Activated CD8-positive, alpha-beta memory T cell treated with anti-CD3 and anti-CD28 coated beads for 1 hour (primary cell): ENCODE data around the gene FDX1.
A peak's percentile ranks its signal among the peaks of the same experiment; 100 is the strongest.
"Not testable (repeated sequence)": the region's sequence is repeated elsewhere in the genome, so short reads cannot be mapped to it uniquely, and the experiment has no call there.

Experiments used
- DNase-seq, 2 donors: peaks; one replicate each; pipeline ENCODE4 v3.0.0-alpha.2; 2020; ENCODE audit warnings: low read depth in 1 of 2; ENCODE audit errors: extremely low read depth in 1 of 2

Gene FDX1, protein sequence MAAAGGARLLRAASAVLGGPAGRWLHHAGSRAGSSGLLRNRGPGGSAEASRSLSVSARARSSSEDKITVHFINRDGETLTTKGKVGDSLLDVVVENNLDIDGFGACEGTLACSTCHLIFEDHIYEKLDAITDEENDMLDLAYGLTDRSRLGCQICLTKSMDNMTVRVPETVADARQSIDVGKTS

DNA sequence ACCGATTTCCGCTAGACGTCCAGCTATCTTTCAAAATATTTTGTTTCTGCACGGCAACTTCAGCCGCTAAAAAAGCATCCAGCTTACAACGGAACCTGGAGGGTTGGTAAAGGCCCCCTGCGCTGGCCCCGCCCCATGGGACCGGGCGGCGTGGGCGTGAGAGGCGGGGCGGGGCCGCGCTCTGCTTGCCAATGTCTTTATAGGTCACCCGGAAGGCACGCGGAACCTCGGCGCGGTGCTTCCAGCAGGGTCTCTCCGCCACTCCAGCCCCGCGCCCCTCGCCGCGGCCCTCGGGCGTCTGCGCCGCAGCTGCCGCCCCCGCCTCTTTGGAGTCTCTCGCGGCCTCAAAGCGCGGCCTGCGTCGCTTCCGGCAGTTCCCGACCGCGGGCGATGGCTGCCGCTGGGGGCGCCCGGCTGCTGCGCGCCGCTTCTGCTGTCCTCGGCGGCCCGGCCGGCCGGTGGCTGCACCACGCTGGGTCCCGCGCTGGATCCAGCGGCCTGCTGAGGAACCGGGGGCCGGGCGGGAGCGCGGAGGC, at the start of gene FDX1:
FDX1 (plus strand) TSS at position 218 of the 536 bp plus-strand sequence; CDS start at position 391, 173 bp downstream.
- DNase-seq = peak; percentile 48 to 73

DNA sequence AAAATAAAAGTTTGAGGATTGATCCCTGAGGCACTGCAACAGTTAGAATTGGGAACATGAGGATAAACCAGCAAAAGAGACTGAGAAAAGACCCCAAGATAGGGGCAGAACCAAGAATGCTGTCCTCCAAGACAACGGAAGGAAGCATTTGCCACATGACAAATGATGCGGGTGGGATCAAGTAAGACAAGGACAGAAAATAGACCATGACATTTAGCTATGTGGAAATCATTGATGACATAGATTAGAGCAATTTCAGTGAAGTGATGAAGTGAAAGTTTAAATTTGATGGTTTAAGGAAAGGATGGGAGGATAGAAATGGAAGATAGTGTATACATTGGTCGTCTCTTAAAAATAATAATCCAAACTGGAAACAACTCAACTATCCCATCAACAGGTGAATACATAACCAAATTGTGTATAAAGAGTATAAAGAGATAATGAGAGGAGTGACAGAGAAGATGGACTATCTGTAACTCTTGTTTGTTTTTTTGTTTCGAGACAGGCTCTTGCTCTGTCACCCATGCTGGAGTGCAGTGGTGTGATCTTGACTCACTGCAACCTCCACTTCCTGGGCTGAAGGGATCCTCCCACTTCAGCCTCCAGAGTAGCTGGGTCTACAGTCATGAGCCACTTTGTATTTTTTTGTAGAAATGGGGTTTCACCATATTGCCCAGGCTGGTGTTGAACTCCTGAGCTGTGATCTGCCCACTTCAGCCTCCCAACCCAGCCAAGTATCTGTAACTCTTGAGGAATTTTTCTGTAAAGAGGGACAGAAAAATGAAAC, 48.7 kb upstream of the FDX1 start:
- DNase-seq = no peak

DNA sequence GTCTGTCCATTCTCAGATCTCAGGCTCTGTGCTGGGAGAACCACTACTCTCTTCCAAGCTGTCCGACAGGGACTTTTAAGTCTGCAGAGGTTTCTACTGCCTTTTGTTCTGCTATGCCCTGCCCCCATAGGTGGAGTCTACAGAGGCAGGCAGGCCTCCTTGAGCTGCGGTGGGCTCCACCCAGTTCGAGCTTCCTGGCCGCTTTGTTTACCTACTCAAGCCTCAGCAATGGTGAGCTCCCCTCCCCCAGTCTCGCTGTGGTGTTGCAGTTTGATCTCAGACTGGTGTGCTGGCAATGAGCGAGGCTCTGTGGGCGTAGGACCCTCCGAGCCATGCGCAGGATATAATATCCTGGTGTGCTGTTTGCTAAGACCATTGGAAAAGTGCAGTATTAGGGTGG, 41.5 kb upstream of the FDX1 start:
- DNase-seq = not testable (repeated sequence)

DNA sequence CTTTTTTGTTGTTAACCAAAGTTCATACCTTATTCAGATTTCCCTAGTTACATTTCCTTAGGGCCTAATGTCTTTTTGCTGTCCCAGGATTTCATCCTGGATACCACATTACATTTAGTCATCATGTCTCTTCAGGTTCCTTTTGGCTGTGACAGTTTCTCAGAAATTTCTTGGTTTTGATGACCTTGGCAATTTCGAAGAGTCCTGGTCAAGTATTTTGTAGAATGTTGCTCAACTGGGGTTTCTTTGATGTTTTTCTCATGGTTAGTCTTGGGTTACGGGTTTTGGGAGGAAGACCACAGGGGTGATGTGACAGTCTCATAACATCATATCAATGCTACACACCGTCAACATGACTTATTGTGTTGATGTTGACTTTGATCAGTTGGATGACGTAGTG, 39.8 kb upstream of the FDX1 start:
- no peak for DNase-seq

DNA sequence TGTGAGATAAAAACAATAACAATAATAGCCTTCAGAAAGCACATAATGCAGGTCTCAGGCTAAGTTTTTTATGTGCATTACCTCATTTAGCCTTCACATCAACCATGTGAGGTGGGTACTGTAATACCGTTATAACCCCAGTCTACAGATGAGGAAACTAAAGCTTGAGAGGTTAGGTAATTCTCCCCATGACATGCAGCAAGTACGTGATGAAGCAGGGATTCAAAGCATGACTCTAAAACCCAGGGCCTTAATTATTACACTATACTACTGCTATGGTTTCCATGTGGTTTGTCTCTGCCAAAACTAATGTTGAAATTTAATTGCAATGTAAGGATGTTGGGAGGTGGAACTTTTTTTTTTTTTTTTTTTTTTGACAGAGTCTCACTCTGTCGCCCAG, 37.7 kb upstream of the FDX1 start:
- DNase-seq = no peak

DNA sequence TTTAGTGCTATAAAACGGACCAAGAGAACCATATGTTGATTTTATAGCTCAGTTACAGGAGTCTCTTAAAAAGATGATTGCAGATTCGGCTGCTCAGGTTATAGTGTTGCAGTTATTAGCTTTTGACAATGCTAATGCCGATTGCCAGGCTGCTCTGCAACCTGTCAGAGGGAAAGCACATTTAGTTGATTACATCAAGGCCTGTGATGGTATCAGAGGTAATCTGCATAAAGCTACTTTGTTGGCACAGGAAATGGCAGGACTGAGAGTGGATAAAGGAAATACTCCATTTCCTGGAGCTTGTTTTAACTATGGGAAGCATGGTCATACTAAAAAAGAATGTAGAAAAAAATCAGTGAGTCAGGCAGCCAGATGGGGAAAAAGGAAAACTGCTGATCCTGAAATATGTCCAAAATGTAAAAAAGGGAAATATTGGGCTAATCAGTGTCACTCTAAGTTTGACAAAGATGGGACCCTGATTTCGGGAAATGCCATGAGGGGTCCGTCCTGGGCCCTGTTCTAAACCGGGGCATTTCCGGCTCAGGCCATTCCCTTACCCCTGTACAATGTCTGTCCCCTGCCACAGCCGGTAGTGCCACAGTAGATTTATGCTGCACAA, 32.0 kb upstream of the FDX1 start:
- not testable (repeated sequence) for DNase-seq

DNA sequence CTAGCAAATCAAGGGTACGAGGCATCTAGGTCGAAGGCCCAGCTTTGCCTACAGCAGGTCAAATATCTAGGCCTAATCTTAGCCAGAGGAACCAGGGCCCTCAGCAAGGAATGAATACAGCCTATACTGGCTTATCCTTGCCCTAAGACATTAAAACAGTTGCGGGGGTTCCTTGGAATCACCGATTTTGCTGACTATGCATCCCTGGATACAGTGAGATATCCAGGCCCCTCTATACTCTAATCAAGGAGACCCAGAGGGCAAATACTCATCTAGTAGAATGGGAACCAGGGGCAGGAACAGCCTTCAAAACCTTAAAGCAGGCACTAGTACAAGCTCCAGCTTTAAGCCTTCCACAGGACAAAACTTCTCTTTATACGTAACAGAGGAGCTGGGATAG, 26.2 kb upstream of the FDX1 start:
- not testable (repeated sequence) for DNase-seq

DNA sequence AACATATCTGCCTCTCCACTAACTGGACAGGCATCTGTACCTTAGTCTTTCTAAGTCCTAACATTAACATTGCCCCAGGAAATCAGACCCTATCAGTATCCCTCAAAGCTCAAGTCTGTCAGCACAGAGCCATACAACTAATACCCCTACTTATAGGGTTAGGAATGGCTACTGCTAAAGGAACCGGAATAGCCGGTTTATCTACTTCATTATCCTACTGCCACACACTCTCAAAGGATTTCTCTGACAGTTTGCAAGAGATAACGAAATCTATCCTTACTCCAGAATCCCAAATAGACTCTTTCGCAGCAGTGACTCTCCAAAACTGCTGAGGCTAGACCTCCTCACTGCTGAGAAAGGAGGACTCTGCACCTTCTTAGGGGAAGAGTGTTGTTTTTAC, 24.1 kb upstream of the FDX1 start:
- not testable (repeated sequence) for DNase-seq

DNA sequence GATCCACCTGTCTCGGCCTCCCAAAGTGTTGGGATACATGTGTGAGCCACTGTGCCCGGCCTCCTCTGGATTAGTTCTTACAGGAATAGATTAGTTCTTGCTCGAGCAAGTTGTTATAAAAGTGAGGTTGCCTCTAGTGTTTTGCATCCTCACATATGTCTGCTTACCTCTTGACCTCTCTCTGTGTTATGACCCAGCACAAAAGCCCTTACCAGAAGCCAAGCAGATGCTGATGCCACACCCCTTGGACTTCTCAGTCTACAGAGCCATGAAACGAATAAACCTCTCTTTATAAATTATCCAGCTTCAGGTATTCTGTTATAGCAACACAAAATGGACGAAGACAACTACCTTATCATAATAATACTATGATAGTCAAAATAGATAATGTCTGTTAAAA, 22.4 kb upstream of the FDX1 start:
- DNase-seq = no peak

DNA sequence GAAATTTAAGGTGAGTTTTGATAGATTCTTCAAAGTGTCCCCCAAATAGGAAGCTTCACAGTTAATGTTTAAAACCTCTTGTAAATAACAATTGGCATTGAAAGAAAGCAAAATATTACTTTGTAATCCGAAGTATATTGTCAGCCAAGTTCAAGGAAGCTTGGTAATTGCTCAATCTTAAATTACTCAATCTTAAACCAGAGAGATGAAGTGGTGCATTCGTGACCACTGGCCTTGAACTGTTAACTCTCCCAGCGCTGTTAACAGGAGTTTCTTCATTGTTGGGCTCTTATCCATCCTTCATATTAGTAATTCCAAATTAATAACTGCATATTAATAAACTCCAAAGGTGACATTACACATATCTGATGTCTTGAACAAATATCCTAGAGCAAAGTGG, 20.6 kb upstream of the FDX1 start:
- DNase-seq = no peak

DNA sequence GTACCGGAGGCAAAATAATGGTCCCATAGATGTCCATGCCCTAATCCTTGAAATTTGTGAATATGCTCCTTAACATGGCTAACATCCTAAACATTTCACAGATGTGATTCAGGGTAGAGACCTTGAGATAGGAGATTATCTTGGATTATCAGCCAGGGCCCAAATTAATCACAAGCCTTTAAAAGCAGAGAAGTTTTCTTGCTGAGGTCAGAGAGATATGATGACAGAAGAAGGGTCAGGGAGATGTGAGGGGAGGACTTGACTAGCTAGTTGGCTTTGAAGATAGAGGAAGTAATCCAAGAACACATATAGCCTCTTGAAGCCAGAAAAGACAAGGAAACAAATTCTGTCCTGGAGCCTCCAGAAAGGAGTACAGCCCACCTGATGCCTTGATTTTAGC, 19.1 kb upstream of the FDX1 start:
- no peak for DNase-seq

DNA sequence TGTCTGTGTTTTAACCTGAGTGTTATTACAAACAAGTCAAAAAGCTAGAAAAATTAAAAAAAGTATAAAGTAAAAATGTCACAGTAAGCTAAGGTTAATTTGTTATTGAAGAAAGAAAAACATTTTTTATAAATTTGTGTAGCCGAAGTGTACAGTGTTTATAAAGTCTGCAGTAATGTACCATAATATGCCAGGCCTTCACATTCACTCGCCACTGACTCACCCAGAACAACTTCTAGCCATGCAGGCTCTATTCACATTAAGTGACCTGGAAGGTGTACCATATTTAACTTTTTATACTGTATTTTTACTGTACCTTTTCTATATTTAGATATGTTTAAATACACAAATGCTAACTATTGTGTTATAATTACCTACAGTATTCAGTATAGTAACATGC, 14.7 kb upstream of the FDX1 start:
- no peak for DNase-seq

DNA sequence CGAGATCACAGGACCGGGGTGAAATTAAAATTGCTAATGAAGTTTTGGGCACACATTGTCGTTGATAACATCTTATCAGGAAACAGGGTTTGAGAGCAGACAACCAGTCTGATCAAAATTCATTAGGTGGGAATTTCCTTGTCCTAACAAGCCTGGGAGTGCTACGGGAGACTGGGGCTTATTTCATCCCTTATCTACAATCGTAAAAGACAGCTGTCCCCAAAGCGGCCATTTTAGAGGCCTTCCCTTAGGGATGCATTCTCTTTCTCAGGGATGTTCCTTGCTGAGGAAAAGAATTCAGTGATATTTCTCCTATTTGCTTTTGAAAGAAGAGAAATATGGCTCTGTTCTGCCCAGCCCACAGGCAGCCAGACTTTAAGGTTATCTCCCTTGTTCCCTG, 8.1 kb upstream of the FDX1 start:
- DNase-seq = not testable (repeated sequence)

DNA sequence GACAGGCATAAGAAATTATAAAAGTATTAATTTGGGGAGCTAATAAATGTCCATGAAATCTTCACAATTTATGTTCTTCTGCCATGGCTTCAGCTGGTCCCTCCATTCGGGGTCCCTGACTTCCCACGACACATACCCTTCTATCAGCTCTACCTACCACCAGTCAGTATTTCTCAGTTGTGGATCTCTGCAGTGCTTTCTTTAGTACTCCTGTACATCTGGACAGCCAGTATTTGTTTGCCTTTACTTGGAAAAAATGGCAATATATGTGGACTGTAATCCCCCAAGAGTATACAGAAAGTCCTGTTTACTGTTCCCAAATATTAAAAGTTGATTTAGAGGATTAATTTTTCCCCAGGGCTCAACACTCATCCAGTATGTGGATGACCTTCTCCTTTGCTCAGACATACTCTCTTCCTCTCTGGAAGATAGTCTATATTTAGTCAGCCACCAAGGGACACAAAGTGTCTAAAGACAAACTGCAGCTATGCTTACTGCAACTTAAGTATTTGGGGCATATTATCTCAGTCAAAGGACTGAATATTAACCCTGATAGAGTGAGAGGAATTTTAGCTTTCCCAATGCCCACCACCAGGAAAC, 7.3 kb upstream of the FDX1 start:
- DNase-seq = no peak

DNA sequence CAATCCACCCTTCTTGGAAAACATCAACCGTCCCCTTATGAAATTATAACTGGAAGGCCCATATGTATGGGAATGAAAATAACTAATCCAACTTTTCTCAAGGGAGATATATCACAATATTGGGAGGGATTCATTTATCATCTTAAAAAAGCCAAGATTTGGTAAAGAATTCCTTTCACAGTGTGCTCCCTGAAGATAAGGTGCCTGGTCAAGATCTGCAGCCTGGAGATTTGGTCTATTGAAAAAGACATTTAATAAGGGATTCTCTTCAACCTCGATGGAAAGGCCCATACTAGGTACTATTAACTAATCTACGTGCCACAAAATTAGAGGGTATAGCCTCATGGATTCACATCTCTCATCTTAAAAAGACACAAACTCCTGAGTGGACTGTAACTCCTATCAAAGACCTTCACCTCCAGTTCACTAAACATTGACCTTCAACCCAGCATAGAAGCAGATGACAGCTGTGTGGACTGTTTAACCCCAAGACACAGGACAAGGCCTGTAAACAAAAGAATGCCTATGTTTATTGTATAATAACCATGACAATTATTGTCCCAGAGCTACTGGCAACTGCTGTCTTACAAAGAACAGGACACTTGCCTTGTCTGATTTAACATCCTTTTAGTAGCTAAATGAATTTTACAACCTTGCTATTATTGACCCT, 4.8 kb upstream of the FDX1 start:
- no peak for DNase-seq

DNA sequence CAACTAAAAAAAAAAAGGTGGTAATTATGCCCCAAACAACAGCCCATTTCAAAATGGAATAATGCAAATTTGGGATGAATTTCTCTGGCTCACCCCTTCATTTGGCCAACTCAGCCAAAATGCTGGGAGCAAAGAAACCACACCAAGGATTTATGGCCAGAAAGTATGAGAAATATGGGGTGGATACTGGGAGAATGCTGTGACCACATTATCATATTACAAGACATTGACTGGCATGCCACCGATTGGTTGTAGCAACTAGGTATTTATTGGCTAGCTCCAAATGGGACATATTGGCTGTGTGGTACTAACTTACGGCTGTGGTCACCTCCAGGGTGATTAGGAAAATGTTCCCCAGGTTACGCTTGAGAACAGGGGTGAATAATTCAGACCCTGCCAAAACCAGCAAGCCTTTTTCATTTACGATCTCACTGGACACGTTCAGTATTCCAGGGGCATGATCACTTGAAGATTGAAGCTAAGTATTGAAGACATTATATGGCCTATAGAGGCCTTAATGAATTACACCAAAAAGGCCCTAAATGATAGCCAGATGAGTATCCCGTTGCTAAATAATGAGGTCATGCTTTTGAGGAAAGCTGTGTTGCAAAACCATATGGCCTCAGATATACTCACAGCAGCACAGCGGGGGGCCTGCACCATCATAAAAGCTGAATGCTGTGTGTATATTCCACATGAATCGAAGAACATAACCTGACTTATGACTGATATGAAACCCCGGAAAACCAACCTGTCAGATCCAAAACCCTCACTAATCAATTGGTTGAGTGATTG, 3.8 kb upstream of the FDX1 start:
- DNase-seq = no peak

DNA sequence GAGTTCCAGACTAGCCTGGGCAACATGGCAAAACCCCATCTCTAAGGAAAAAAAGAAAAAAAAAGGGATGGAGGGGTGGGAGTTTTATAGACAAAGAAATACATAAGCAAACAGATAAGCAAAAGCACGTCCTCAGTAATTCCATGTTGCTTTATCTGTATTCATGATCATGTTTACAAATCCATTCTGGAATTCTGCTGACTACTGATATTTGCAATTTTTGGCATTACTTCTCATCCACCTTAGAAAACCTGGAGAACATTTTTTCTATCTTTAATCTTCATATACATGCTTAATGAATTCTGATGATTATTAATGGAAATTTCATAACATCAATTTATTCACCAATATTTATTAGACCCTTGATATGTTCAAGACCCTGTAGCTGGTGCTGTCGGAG, 1.7 kb upstream of the FDX1 start:
- DNase-seq = no peak

DNA sequence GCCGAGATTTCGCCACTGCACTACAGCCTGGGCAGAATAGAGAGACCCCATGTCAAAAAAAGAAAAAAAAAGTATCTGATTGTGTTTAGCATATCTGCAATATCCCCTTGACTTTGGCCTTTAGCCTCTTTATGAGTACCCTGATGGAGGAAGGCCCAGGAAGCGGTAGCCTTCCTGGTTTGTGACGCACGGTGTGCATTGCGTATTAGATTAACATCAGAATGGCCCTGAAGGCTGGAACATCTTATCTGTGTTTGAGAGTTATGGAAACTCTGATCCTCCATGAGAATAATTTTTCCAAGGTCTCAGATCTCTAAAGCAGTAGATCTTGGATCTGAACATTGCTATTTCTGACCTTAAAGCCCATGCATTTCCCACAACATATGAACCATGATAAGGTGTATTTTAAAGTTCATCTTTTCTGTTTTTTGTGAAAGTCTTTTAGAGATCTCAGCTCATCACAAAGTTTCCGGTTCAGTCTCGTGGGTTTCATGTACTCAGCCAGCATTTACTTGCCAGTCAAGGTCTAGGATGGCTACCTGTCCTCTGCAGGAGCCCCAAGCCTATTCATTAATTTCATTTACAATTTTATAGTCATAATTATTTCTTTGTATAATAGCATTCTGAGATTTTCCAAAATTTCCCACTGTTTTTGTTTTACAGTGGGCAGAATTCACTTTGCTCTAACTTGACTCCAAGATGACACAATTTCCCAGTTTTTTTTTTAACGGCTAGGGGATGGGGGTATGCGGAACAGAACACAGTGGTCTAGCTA, 605 bp upstream of the FDX1 start:
- no peak for DNase-seq

DNA sequence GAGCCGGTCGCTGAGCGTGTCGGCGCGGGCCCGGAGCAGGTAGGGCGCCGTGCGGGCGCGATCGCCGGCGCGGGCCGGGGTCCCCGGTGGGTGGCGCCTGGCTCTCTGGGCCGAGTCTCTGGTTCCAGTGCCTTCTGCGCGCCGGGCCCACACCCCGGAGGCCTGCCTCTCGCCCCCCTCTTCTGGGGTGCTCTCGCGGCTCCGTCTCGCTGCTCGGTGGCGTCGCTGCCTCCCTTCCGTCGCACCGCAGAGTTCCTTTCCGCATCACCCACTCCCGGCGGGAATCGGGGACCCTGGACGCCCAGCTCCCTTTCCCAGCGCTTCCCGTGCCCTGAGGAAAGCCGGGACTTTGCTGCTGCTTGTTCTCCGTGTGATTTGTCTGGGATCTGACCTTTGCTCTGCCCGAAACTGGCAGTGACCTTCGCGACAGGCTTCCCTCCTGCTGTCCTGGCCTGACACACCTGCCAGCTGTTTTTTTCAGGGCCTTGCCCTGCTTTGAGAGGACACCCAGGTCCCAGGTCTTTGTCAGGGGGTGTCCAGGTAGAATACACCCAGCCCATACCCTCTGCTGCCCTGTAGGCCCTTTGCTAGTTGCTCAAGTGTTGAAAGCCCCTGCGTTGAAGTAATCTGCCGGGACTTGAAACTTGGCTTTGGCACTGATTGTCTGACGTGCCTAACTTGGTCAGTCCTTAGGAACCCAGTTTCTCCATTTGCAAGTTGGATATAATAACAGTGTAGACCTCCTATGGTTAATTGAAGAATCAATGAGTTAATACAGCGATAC, 711 bp downstream of the FDX1 start:
- DNase-seq = no peak
